ENCODE data around the gene PCDHAC2. TPM values are rescaled to one million over a fixed set of nuclear protein-coding genes. Genes with fewer than 3 reads are reported as not detected.

PCDHAC2 gene
- total and polyA plus RNA-seq, 2 of the 13 experiments (the other 11 are each of a cell fraction or from before 2014, with no cell fraction given) = not detected

- ChIA-PET POLR2A (no interaction called here), CTCF (ENCODE audit: low intra/inter-chr PET ratio, low total read pairs) (no interaction called here)
- FAIRE-seq = no peak
- no peak for TF ChIP-seq NKX3-1 (CRISPR knock-in tag; IDR thresholded peaks at IDR 0.05)
- TF ChIP-seq HMG20B (CRISPR knock-in tag; conservative IDR thresholded peaks at IDR 0.05) = no peak
- TF ChIP-seq SRF (IDR thresholded peaks at IDR 0.05; ENCODE audit: low read depth, low read length) = no peak
- TF ChIP-seq MLXIP (CRISPR knock-in tag; IDR thresholded peaks at IDR 0.05; ENCODE audit: borderline replicate concordance) = no peak
- TF ChIP-seq TCF12 (IDR thresholded peaks at IDR 0.05) = no peak
- TF ChIP-seq TCF12 (CRISPR knock-in tag; IDR thresholded peaks at IDR 0.05) = no peak
- TF ChIP-seq SIN3A (IDR thresholded peaks at IDR 0.05; ENCODE audit: borderline replicate concordance, low read depth, low read length) = no peak
- TF ChIP-seq ZEB1 (IDR thresholded peaks at IDR 0.05; ENCODE audit: insufficient replicate concordance, low read depth) = no peak
- no peak for TF ChIP-seq ZFP91 (CRISPR knock-in tag; IDR thresholded peaks at IDR 0.05; ENCODE audit: borderline replicate concordance)
- TF ChIP-seq HMG20A (CRISPR knock-in tag; IDR thresholded peaks at IDR 0.05; ENCODE audit: borderline replicate concordance) = no peak
- TF ChIP-seq ZNF12 (CRISPR knock-in tag; IDR thresholded peaks at IDR 0.05) = no peak
- no peak for TF ChIP-seq MLX (CRISPR knock-in tag; IDR thresholded peaks at IDR 0.05)
- Histone ChIP-seq H3K4me3 (replicated peaks in 1 of 3; ENCODE audit: insufficient read depth in 1 of 3, low read depth in 2 of 3, low read length in 3 of 3) (no peak overlapping the region), H3K9ac (ENCODE audit: insufficient read depth, low read depth, low read length) (no peak overlapping the region), H3K4me1 (ENCODE audit: insufficient read depth, low read length) (no peaks in the 10 kb centered on the region), H3K27me3 (ENCODE audit: control insufficient read depth in 1 of 2, insufficient read depth in 2 of 2, low read length in 2 of 2) (peaks cover 0 to 3% of the 10 kb centered on the region in 2 experiments; a peak in 1 of 5 replicates), H3K36me3 (replicated peaks in 1 of 2; ENCODE audit: control insufficient read depth in 1 of 2, insufficient read depth in 2 of 2, low read length in 2 of 2) (no peaks in the 10 kb centered on the region), H2AFZ (ENCODE audit: low read length) (no peak overlapping the region), H3K4me2 (ENCODE audit: low read depth, low read length) (no peak overlapping the region), H4K20me1 (ENCODE audit: insufficient read depth, low read length) (no peaks in the 10 kb centered on the region), H3K9me3 (ENCODE audit: low read length) (no peaks in the 10 kb centered on the region), H3K79me2 (ENCODE audit: insufficient read depth, low read length) (no peaks in the 10 kb centered on the region), H3K27ac (ENCODE audit: extremely low read length, insufficient read depth, low read length) (no peak overlapping the region)
- no TSS peak for BruUV-seq (replicated peaks)
- ATAC-seq = no peak
- intact Hi-C loops (cut with micrococcal nuclease; ENCODE audit: unreplicated experiment) = no loop called here
- 0% methylated on average over 5 of the region's 5 CpGs for WGBS (ENCODE audit: low lambda C conversion rate)
- no peak for DNase-seq (ENCODE audit: low spot score)
- in situ Hi-C loops (cut with HindIII; ENCODE audit: extremely low pct_ligation_motif_present, low pct_unique_long_range_greater_than_20kb) = no loop called here
Observed at GRCh38 chr5:140988100-140988499, 21.8 kb downstream of the PCDHAC2 start.

All from HepG2 (cell line).